Left ventricle myocardium inferior (tissue), 1 donor: ENCODE data around the gene MASTL. TPM values are rescaled to one million over a fixed set of nuclear protein-coding genes. Genes with fewer than 3 reads are reported as not detected.

ENCODE experiments used
- DNase-seq: peaks from one replicate; pipeline ENCODE4 v3.0.0-alpha.2; 2020
- H3K27ac ChIP-seq: fragments of 200-600 bp; replicated peaks from 2 replicates; pipeline ENCODE4 v1.8.0; 2021
- H3K27me3 ChIP-seq: fragments of 200-600 bp; 2 replicates; pipeline ENCODE4 v1.8.0; 2021; ENCODE audit warnings: low read depth
- H3K36me3 ChIP-seq: fragments of 200-600 bp; 2 replicates; pipeline ENCODE4 v1.8.0; 2021
- H3K4me1 ChIP-seq: fragments of 200-600 bp; 2 replicates; pipeline ENCODE4 v1.8.0; 2021
- H3K4me3 ChIP-seq: fragments of 200-600 bp; 2 replicates; pipeline ENCODE4 v1.8.0; 2021; ENCODE audit warnings: mild to moderate bottlenecking, moderate library complexity
- H3K9me3 ChIP-seq: fragments of 200-600 bp; replicated peaks from 2 replicates; pipeline ENCODE4 v1.8.0; 2021
- intact Hi-C: fragments of 100-400 bp; cut with micrococcal nuclease; formaldehyde crosslinking; loops from one replicate; pipeline ENCODE4 v1.11.0; 2022
- long read RNA-seq: library from polyadenylated mRNA; unstranded; transcript quantifications from one replicate; pipeline ENCODE4 v2.0.0, GENCODE V29; 2021
- total RNA-seq: library from RNA; stranded (reverse); fragmentation: NEBNext Ultra II Directional; extraction: Animal tissue kit (Norgen Biotek cat#: 25700); gene quantifications from one replicate; pipeline ENCODE4 v1.2.1, GENCODE V29; 2021
- TF ChIP-seq, protein P1 (sequence below): fragments of 200-600 bp; IDR thresholded peaks from 2 replicates; pipeline ENCODE4 v1.8.0; 2021; ENCODE audit warnings: antibody characterized with exemption, mild to moderate bottlenecking, borderline replicate concordance
- donor health status: DM: no; HTN: yes; CAD: no; lungs with severe emphysema.

Gene MASTL
- total RNA-seq, result 1.9 TPM
- long read RNA-seq, partial matches to known transcripts, result 0 of 1 reads
- long read RNA-seq, other reads (novel, unspliced or antisense), result 0 of 1 reads

DNA sequence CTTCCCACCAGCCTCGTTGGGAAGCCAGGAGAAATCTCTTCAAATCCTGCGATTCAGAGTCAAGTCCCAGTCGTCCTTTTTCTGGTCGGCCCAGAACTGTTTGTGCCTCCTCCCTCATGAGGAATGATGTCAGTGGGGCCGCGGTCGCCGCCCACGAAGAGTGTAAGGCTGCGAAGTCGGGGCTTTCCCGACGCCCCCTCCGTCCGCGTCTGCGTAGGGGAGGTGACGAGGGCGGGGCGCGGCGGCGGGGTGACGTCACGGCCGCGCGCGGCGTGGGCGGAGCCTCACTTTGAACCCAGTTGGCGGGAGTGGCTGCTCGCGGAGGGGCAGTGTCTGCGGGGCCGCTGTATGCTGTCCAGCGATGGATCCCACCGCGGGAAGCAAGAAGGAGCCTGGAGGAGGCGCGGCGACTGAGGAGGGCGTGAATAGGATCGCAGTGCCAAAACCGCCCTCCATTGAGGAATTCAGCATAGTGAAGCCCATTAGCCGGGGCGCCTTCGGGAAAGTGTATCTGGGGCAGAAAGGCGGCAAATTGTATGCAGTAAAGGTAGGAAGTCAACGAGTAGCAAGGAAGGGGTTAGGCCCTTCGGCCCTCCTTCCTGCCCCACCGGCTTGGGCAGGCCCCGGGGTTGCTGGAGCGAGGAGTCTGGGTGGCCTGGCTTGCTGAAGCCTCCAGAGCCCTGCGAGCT is at the start of gene MASTL:
Gene MASTL, plus strand, starts transcription at position 287 of the 689 bp plus-strand sequence. Its CDS starts 75 bp downstream, at position 362.
- peaks cover 20% of the 10 kb centered on the region for H3K36me3 ChIP-seq
- DNase-seq, result peak; percentile 92
- intact Hi-C loops, result no loop called here

DNA sequence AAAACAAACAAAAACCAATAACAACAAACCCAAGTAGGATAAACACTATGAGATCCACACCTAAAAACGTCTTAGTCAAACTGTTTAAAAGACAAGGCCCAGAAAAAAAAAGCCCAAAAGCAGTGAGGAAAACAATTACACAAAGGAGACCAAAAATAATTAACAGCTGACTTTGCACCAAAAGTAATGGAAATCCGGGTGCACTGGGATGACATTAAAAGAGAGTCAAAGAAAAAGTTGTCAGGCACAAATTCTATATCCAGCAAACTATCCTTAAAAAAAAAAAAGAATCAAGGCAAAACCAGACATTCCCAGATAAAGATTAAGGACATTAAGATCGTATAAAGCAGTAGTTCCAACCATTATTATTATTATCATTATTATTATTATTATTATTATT is 47.0 kb upstream of the MASTL start:
- Histone ChIP-seq H3K36me3 (peaks cover 64% of the 10 kb centered on the region), H3K27ac (no peak overlapping the region)
- intact Hi-C loops, result no loop called here

More for the DNA sequence above, at the start of gene MASTL:
- Histone ChIP-seq H3K4me3 (peak within 1 kb of the TSS; percentile 94), H3K27ac (peak within 1 kb of the TSS; percentile 98), H3K27me3 (no peaks in the 10 kb centered on the region), H3K4me1 (peaks cover 63% of the 10 kb centered on the region), H3K9me3 (no peaks in the 10 kb centered on the region)
- TF ChIP-seq, protein P1, sequence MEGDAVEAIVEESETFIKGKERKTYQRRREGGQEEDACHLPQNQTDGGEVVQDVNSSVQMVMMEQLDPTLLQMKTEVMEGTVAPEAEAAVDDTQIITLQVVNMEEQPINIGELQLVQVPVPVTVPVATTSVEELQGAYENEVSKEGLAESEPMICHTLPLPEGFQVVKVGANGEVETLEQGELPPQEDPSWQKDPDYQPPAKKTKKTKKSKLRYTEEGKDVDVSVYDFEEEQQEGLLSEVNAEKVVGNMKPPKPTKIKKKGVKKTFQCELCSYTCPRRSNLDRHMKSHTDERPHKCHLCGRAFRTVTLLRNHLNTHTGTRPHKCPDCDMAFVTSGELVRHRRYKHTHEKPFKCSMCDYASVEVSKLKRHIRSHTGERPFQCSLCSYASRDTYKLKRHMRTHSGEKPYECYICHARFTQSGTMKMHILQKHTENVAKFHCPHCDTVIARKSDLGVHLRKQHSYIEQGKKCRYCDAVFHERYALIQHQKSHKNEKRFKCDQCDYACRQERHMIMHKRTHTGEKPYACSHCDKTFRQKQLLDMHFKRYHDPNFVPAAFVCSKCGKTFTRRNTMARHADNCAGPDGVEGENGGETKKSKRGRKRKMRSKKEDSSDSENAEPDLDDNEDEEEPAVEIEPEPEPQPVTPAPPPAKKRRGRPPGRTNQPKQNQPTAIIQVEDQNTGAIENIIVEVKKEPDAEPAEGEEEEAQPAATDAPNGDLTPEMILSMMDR, result no peak

DNA sequence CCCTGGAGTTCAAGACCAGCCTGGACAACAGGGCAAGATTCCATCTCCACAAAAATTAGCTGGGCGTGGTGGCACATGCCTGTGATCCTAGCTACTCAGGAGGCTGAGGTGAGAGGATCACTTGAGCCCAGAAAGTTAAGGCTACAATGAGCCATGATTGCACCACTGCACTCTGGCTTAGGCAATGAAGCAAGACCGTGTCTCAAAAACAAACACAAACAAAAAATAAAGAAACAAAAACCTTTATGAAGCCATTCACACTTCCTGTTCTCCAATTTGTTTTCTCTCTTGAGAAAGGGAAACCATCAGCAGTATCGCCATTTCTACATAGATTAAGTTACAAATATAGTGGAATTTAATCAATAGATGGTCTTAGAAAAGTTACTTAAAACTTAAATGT is 20.8 kb upstream of the MASTL start:
- intact Hi-C loops, result no loop called here
- Histone ChIP-seq H3K4me1 (no peaks in the 10 kb centered on the region), H3K4me3 (no peak overlapping the region), H3K27ac (no peak overlapping the region), H3K9me3 (no peaks in the 10 kb centered on the region), H3K27me3 (no peaks in the 10 kb centered on the region), H3K36me3 (peaks cover 88% of the 10 kb centered on the region)
- TF ChIP-seq, protein P1, result no peak
- DNase-seq, result no peak

More for the DNA sequence above, 47.0 kb upstream of the MASTL start:
- Histone ChIP-seq H3K9me3 (peaks cover 16% of the 10 kb centered on the region), H3K4me3 (no peak overlapping the region), H3K4me1 (no peaks in the 10 kb centered on the region), H3K27me3 (no peaks in the 10 kb centered on the region)
- TF ChIP-seq, protein P1, result no peak
- DNase-seq, result no peak

DNA sequence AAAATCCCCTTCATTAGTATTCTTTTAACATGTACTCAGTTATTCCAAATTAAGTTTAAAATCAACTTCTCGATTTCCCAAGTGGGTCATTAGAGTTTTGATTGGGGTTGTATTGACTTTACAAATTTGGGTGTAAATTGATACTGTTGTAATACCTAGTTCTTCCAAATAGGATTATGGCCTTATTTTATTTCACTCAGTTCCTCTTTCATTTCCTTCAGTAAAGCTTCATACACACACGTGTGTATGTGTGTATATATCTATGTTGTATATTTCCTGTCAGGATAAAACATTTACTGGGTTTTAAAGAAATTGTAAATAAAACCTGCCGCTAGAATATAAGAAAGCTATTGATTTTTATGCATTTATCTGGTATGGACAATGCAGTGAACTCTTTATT is 16.9 kb upstream of the MASTL start:
- no peaks in the 10 kb centered on the region for H3K4me1 ChIP-seq
- intact Hi-C loops, result no loop called here
- no peak overlapping the region for H3K27ac ChIP-seq
- H3K9me3 ChIP-seq, result no peaks in the 10 kb centered on the region
- TF ChIP-seq, protein P1, result no peak
- H3K36me3 ChIP-seq, result peaks cover 80% of the 10 kb centered on the region
- DNase-seq, result no peak
- H3K4me3 ChIP-seq, result no peak overlapping the region
- H3K27me3 ChIP-seq, result no peaks in the 10 kb centered on the region

DNA sequence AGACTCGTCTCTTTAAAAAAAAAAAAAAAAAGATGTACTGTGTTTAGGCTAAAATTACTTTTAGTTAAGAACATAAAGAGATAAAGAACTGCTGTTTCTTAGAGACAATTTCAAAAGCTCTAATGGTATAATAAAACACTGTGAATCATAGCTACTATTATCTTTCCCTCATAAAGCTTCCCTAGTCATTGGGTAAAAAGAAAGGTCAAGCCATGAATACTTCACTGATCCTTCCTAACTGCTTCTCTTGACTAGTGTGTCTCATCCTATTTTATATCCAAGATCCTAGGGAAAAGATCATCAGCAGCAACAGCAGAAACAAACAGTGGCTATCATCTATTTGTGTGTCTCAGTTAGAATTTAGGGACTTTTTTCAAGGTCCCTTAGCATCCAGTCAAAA is 11.5 kb upstream of the MASTL start:
- no peak for DNase-seq
- intact Hi-C loops, result no loop called here
- Histone ChIP-seq H3K27ac (no peak overlapping the region), H3K4me1 (peaks cover 11% of the 10 kb centered on the region), H3K9me3 (no peaks in the 10 kb centered on the region), H3K36me3 (peaks cover 90% of the 10 kb centered on the region), H3K27me3 (no peaks in the 10 kb centered on the region), H3K4me3 (no peak overlapping the region)
- TF ChIP-seq, protein P1, result no peak
